ENCODE data around the gene LRIG3.

- TF ChIP-seq CTCF (IDR thresholded peaks at IDR 0.05) (no peak), EP300 (IDR thresholded peaks at IDR 0.05) (no peak)
Measured at GRCh38 chr12:58939399-58940100, 19.2 kb upstream of the LRIG3 start.
